ENCODE measurements around the gene ELN.

ELN gene

GRCh38 chr7:74021546-74022320 lies 6.2 kb upstream of the ELN start:
- no peak overlapping the region for H2BK5ac ChIP-seq (ENCODE audit: low read length)
- H3K56ac ChIP-seq (ENCODE audit: low read length), result no peak overlapping the region
- no peak overlapping the region for H3K4ac ChIP-seq (ENCODE audit: low read depth, low read length)
- no peaks in the 10 kb centered on the region for H3K4me1 ChIP-seq (ENCODE audit: control insufficient read depth, low read depth, low read length)
- no peak overlapping the region for H3K18ac ChIP-seq (ENCODE audit: low read length)
- H3K27me3 ChIP-seq (ENCODE audit: insufficient read depth, low read length, poor library complexity), result no peaks in the 10 kb centered on the region
- H3K36me3 ChIP-seq (ENCODE audit: control insufficient read depth, insufficient read depth, low read length), result no peaks in the 10 kb centered on the region
- H3K4me2 ChIP-seq (ENCODE audit: low read length), result no peak overlapping the region
- no peak overlapping the region for H4K8ac ChIP-seq (ENCODE audit: low read depth, low read length)
- no peak overlapping the region for H4K5ac ChIP-seq (ENCODE audit: low read length)
- H2BK120ac ChIP-seq (ENCODE audit: low read depth, low read length), result no peak overlapping the region
- no CpG with 5 or more reads among the region's 26 CpGs for WGBS (ENCODE audit: extremely low coverage, insufficient coverage, low lambda C conversion rate)
- H2BK15ac ChIP-seq (replicated peaks; ENCODE audit: low read depth), result no peak overlapping the region
- no peak overlapping the region for H3K9ac ChIP-seq (ENCODE audit: low read length)
- no peak overlapping the region for H3K23ac ChIP-seq (ENCODE audit: low read length)
- H3K79me1 ChIP-seq (ENCODE audit: low read length), result no peaks in the 10 kb centered on the region
- no peaks in the 10 kb centered on the region for H3K79me2 ChIP-seq (ENCODE audit: control insufficient read depth, insufficient read depth, low read length)
- H3K27ac ChIP-seq (ENCODE audit: low read depth, low read length), result no peak overlapping the region
- no peak overlapping the region for H3K4me3 ChIP-seq (ENCODE audit: low read length)
- no peak overlapping the region for H2AK5ac ChIP-seq (ENCODE audit: low read length)
- DNase-seq, result no peak

- Histone ChIP-seq H3K9ac (ENCODE audit: low read length) (no peak overlapping the region), H3K23ac (ENCODE audit: low read length) (no peak overlapping the region), H3K4ac (ENCODE audit: low read depth, low read length) (no peak overlapping the region), H3K18ac (ENCODE audit: low read length) (no peak overlapping the region), H3K4me2 (ENCODE audit: low read length) (no peak overlapping the region), H3K79me1 (ENCODE audit: low read length) (no peaks in the 10 kb centered on the region), H3K4me1 (ENCODE audit: control insufficient read depth, low read depth, low read length) (no peaks in the 10 kb centered on the region), H3K4me3 (ENCODE audit: low read length) (no peak overlapping the region), H4K5ac (ENCODE audit: low read length) (no peak overlapping the region), H2BK15ac (replicated peaks; ENCODE audit: low read depth) (no peak overlapping the region), H3K79me2 (ENCODE audit: control insufficient read depth, insufficient read depth, low read length) (no peaks in the 10 kb centered on the region), H3K27me3 (ENCODE audit: insufficient read depth, low read length, poor library complexity) (no peaks in the 10 kb centered on the region), H3K56ac (ENCODE audit: low read length) (no peak overlapping the region), H3K36me3 (ENCODE audit: control insufficient read depth, insufficient read depth, low read length) (no peaks in the 10 kb centered on the region), H3K27ac (ENCODE audit: low read depth, low read length) (no peak overlapping the region), H4K8ac (ENCODE audit: low read depth, low read length) (no peak overlapping the region), H2BK5ac (ENCODE audit: low read length) (no peak overlapping the region), H2BK120ac (ENCODE audit: low read depth, low read length) (no peak overlapping the region), H2AK5ac (ENCODE audit: low read length) (no peak overlapping the region)
- WGBS (ENCODE audit: extremely low coverage, insufficient coverage, low lambda C conversion rate), result no CpG with 5 or more reads among the region's 7 CpGs
- DNase-seq, result no peak
These were observed 5.5 kb upstream of the ELN start for GRCh38 chr7:74022507-74022906.

- H3K36me3 ChIP-seq (ENCODE audit: control insufficient read depth, insufficient read depth, low read length), result no peaks in the 10 kb centered on the region
- H4K8ac ChIP-seq (ENCODE audit: low read depth, low read length), result no peak overlapping the region
- H3K27me3 ChIP-seq (ENCODE audit: insufficient read depth, low read length, poor library complexity), result no peaks in the 10 kb centered on the region
- no peak overlapping the region for H2AK5ac ChIP-seq (ENCODE audit: low read length)
- no peak overlapping the region for H3K56ac ChIP-seq (ENCODE audit: low read length)
- no peak overlapping the region for H3K27ac ChIP-seq (ENCODE audit: low read depth, low read length)
- no peaks in the 10 kb centered on the region for H3K79me2 ChIP-seq (ENCODE audit: control insufficient read depth, insufficient read depth, low read length)
- H3K23ac ChIP-seq (ENCODE audit: low read length), result no peak overlapping the region
- H3K4ac ChIP-seq (ENCODE audit: low read depth, low read length), result no peak overlapping the region
- H2BK5ac ChIP-seq (ENCODE audit: low read length), result no peak overlapping the region
- H3K4me3 ChIP-seq (ENCODE audit: low read length), result no peak overlapping the region
- no peaks in the 10 kb centered on the region for H3K4me1 ChIP-seq (ENCODE audit: control insufficient read depth, low read depth, low read length)
- H3K79me1 ChIP-seq (ENCODE audit: low read length), result no peaks in the 10 kb centered on the region
- WGBS (ENCODE audit: extremely low coverage, insufficient coverage, low lambda C conversion rate), result no CpG with 5 or more reads among the region's 12 CpGs
- no peak overlapping the region for H2BK120ac ChIP-seq (ENCODE audit: low read depth, low read length)
- no peak overlapping the region for H4K5ac ChIP-seq (ENCODE audit: low read length)
- DNase-seq, result peak; percentile 79
- H3K18ac ChIP-seq (ENCODE audit: low read length), result no peak overlapping the region
- H3K4me2 ChIP-seq (ENCODE audit: low read length), result no peak overlapping the region
- no peak overlapping the region for H3K9ac ChIP-seq (ENCODE audit: low read length)
- no peak overlapping the region for H2BK15ac ChIP-seq (replicated peaks; ENCODE audit: low read depth)
These were observed 4.9 kb upstream of the ELN start for GRCh38 chr7:74023092-74023536.

GRCh38 chr7:74023786-74024185 lies 4.2 kb upstream of the ELN start:
- Histone ChIP-seq H3K18ac (ENCODE audit: low read length) (no peak overlapping the region), H2BK120ac (ENCODE audit: low read depth, low read length) (no peak overlapping the region), H2BK5ac (ENCODE audit: low read length) (no peak overlapping the region), H3K36me3 (ENCODE audit: control insufficient read depth, insufficient read depth, low read length) (no peaks in the 10 kb centered on the region), H2BK15ac (replicated peaks; ENCODE audit: low read depth) (no peak overlapping the region), H4K8ac (ENCODE audit: low read depth, low read length) (no peak overlapping the region), H3K79me1 (ENCODE audit: low read length) (no peaks in the 10 kb centered on the region), H4K5ac (ENCODE audit: low read length) (no peak overlapping the region), H3K23ac (ENCODE audit: low read length) (no peak overlapping the region), H3K4me2 (ENCODE audit: low read length) (no peak overlapping the region), H3K27ac (ENCODE audit: low read depth, low read length) (no peak overlapping the region), H3K27me3 (ENCODE audit: insufficient read depth, low read length, poor library complexity) (no peaks in the 10 kb centered on the region), H2AK5ac (ENCODE audit: low read length) (no peak overlapping the region), H3K4me3 (ENCODE audit: low read length) (no peak overlapping the region), H3K4ac (ENCODE audit: low read depth, low read length) (no peak overlapping the region), H3K4me1 (ENCODE audit: control insufficient read depth, low read depth, low read length) (no peaks in the 10 kb centered on the region), H3K9ac (ENCODE audit: low read length) (no peak overlapping the region), H3K79me2 (ENCODE audit: control insufficient read depth, insufficient read depth, low read length) (no peaks in the 10 kb centered on the region), H3K56ac (ENCODE audit: low read length) (no peak overlapping the region)
- DNase-seq, result no peak
- no CpG with 5 or more reads among the region's 11 CpGs for WGBS (ENCODE audit: extremely low coverage, insufficient coverage, low lambda C conversion rate)

GRCh38 chr7:74025146-74025545 lies 2.8 kb upstream of the ELN start:
- no peak overlapping the region for H2BK120ac ChIP-seq (ENCODE audit: low read depth, low read length)
- H3K4me3 ChIP-seq (ENCODE audit: low read length), result no peak overlapping the region
- DNase-seq, result no peak
- no peaks in the 10 kb centered on the region for H3K79me2 ChIP-seq (ENCODE audit: control insufficient read depth, insufficient read depth, low read length)
- no peak overlapping the region for H3K23ac ChIP-seq (ENCODE audit: low read length)
- no peaks in the 10 kb centered on the region for H3K27me3 ChIP-seq (ENCODE audit: insufficient read depth, low read length, poor library complexity)
- no peak overlapping the region for H2BK15ac ChIP-seq (replicated peaks; ENCODE audit: low read depth)
- no peak overlapping the region for H3K4ac ChIP-seq (ENCODE audit: low read depth, low read length)
- no peak overlapping the region for H3K4me2 ChIP-seq (ENCODE audit: low read length)
- no peaks in the 10 kb centered on the region for H3K36me3 ChIP-seq (ENCODE audit: control insufficient read depth, insufficient read depth, low read length)
- no peak overlapping the region for H3K56ac ChIP-seq (ENCODE audit: low read length)
- peaks cover 4% of the 10 kb centered on the region for H3K4me1 ChIP-seq (ENCODE audit: control insufficient read depth, low read depth, low read length)
- H3K79me1 ChIP-seq (ENCODE audit: low read length), result no peaks in the 10 kb centered on the region
- no peak overlapping the region for H2AK5ac ChIP-seq (ENCODE audit: low read length)
- no peak overlapping the region for H4K5ac ChIP-seq (ENCODE audit: low read length)
- H4K8ac ChIP-seq (ENCODE audit: low read depth, low read length), result no peak overlapping the region
- no peak overlapping the region for H2BK5ac ChIP-seq (ENCODE audit: low read length)
- H3K27ac ChIP-seq (ENCODE audit: low read depth, low read length), result no peak overlapping the region
- H3K9ac ChIP-seq (ENCODE audit: low read length), result no peak overlapping the region
- no peak overlapping the region for H3K18ac ChIP-seq (ENCODE audit: low read length)
- WGBS (ENCODE audit: extremely low coverage, insufficient coverage, low lambda C conversion rate), result no CpG with 5 or more reads among the region's 8 CpGs

- no peak for DNase-seq
- Histone ChIP-seq H4K5ac (ENCODE audit: low read length) (no peak overlapping the region), H2BK120ac (ENCODE audit: low read depth, low read length) (no peak overlapping the region), H3K23ac (ENCODE audit: low read length) (no peak overlapping the region), H3K9ac (ENCODE audit: low read length) (no peak overlapping the region), H3K4me2 (ENCODE audit: low read length) (no peak overlapping the region), H2AK5ac (ENCODE audit: low read length) (no peak overlapping the region), H2BK5ac (ENCODE audit: low read length) (no peak overlapping the region), H3K4me1 (ENCODE audit: control insufficient read depth, low read depth, low read length) (peaks cover 5% of the 10 kb centered on the region), H4K8ac (ENCODE audit: low read depth, low read length) (no peak overlapping the region), H3K36me3 (ENCODE audit: control insufficient read depth, insufficient read depth, low read length) (no peaks in the 10 kb centered on the region), H3K4ac (ENCODE audit: low read depth, low read length) (no peak overlapping the region), H2BK15ac (replicated peaks; ENCODE audit: low read depth) (no peak overlapping the region), H3K4me3 (ENCODE audit: low read length) (no peak overlapping the region), H3K56ac (ENCODE audit: low read length) (no peak overlapping the region), H3K79me1 (ENCODE audit: low read length) (no peaks in the 10 kb centered on the region), H3K27me3 (ENCODE audit: insufficient read depth, low read length, poor library complexity) (no peaks in the 10 kb centered on the region), H3K79me2 (ENCODE audit: control insufficient read depth, insufficient read depth, low read length) (no peaks in the 10 kb centered on the region), H3K27ac (ENCODE audit: low read depth, low read length) (no peak overlapping the region), H3K18ac (ENCODE audit: low read length) (no peak overlapping the region)
- WGBS (ENCODE audit: extremely low coverage, insufficient coverage, low lambda C conversion rate), result no CpG with 5 or more reads among the region's 8 CpGs
These were observed 2.2 kb upstream of the ELN start for GRCh38 chr7:74025730-74026129.

Measured in mesendoderm (in vitro differentiated cells).